Transverse colon (tissue), 4 donors: ENCODE data around the gene FATE1. TPM values are rescaled to one million over a fixed set of nuclear protein-coding genes. Genes with fewer than 3 reads are reported as not detected.

Source experiments
- DNase-seq: peaks from one replicate; pipeline ENCODE4 v3.0.0-alpha.2; 2019
- H3K27ac ChIP-seq, 4 donors: fragments of 200-600 bp; sonication (generic); 2 replicates each; pipeline ENCODE4 v1.5.1; 2016 to 2018; ENCODE audit warnings: inconsistent platforms in 4 of 4
- H3K27me3 ChIP-seq: fragments of 200-600 bp; sonication (generic); 2 replicates; pipeline ENCODE4 v1.5.1; 2017; ENCODE audit warnings: inconsistent platforms
- H3K36me3 ChIP-seq, 4 donors: fragments of 200-600 bp; sonication (generic); 2 replicates each; pipeline ENCODE4 v1.5.1; 2017 to 2019; ENCODE audit warnings: inconsistent platforms in 4 of 4
- H3K4me1 ChIP-seq, 4 donors: fragments of 200-600 bp; sonication (generic); 2 replicates each; pipeline ENCODE4 v1.5.1; 2017 to 2020; ENCODE audit warnings: inconsistent platforms in 4 of 4
- H3K4me3 ChIP-seq, 4 donors: fragments of 200-600 bp; sonication (generic); 1 replicate in 1 of 4; 2 replicates in 3 of 4; pipeline versions ENCODE4 v1.5.1 to v1.6.1; 2017 to 2019; ENCODE audit warnings: inconsistent platforms in 4 of 4
- H3K9me3 ChIP-seq, 2 donors: fragments of 200-600 bp; sonication (generic); 2 replicates each; pipeline ENCODE4 v1.5.1; 2017 to 2019; ENCODE audit warnings: inconsistent platforms in 2 of 2
- CTCF ChIP-seq, 5 experiments: fragments of 200-600 bp in 3 of 5; fragments of 450-650 bp in 2 of 5; sonication (generic) in 3 of 5; IDR thresholded peaks; 1 replicate in 2 of 5; 2 replicates in 3 of 5; pipeline ENCODE4 v1.5.1; 2016 to 2017; ENCODE audit warnings: antibody characterized with exemption in 5 of 5, inconsistent platforms in 3 of 5, mild to moderate bottlenecking in 2 of 5, moderate library complexity in 1 of 5
- EP300 ChIP-seq: sonication (generic); formaldehyde crosslinking; IDR thresholded peaks from one replicate; pipeline ENCODE4 v1.6.1; 2017; ENCODE audit warnings: antibody characterized with exemption, low read depth
- POLR2A ChIP-seq: fragments of 450-650 bp; IDR thresholded peaks from one replicate; pipeline ENCODE4 v1.6.1; 2016; ENCODE audit warnings: antibody characterized with exemption, mild to moderate bottlenecking, moderate library complexity
- POLR2AphosphoS5 ChIP-seq, 3 donors: sonication (generic); formaldehyde crosslinking; IDR thresholded peaks; one replicate each; pipeline ENCODE4 v1.6.1; 2016; ENCODE audit warnings: antibody characterized with exemption in 3 of 3
- WGBS, 2 donors: methylation state at CpG; one replicate each; pipeline ENCODE4 v1.1.5; 2018; ENCODE audit warnings: low coverage in 1 of 2; 5-methylcytosine and 5-hydroxymethylcytosine counted together
- in situ Hi-C, 4 donors: fragments of 200-750 bp; cut with MboI; loops; one replicate each; pipeline versions ENCODE4 v1.15.0 to v1.15.1; 2017; ENCODE audit warnings: low sequenced_read_pairs in 3 of 4, low pct_ligation_motif_present in 1 of 4, low pct_unique_long_range_greater_than_20kb in 1 of 4
- intact Hi-C: fragments of 100-400 bp; cut with DNase I; formaldehyde crosslinking; loops from one replicate; pipeline ENCODE4 v1.15.1; 2023; ENCODE audit warnings: low total_unique reads
- total RNA-seq, 4 donors: library from RNA; depleted of rRNA; stranded (reverse); fragments of >200 nt; gene quantifications; one replicate each; pipeline ENCODE4 v1.1.0, GENCODE V29; 2016

The FATE1 gene
- total RNA-seq, 4 donors from 2014 or later = not detected

GRCh38 chrX:151726751-151727150 lies 10.9 kb downstream of the FATE1 start:
- no peak for TF ChIP-seq EP300
- no peak for TF ChIP-seq POLR2AphosphoS5 (IDR thresholded peaks at IDR 0.05)
- no peak for TF ChIP-seq POLR2A
- no peak for TF ChIP-seq CTCF (IDR thresholded peaks at IDR 0.05)
- Histone ChIP-seq H3K4me3 (no peak overlapping the region), H3K9me3 (no peaks in the 10 kb centered on the region), H3K27ac (no peak overlapping the region), H3K27me3 (no peaks in the 10 kb centered on the region), H3K4me1 (no peaks in the 10 kb centered on the region), H3K36me3 (no peaks in the 10 kb centered on the region)
- in situ Hi-C loops = loop anchor here in 2 of 4 donors (25.0 kb wide), 2 partner anchors 911 to 1086 kb away; partner anchors contain the start of gene GABRQ (in 2 of the 2)
- WGBS, 2 donors = 77% methylated on average over 3 of the region's 5 CpGs; no CpG with 5 or more reads in 1 of the 2 donors
- intact Hi-C loops = no loop called here
- DNase-seq = no peak

- no peak for DNase-seq
- H3K4me3 ChIP-seq = no peak overlapping the region
- no peaks in the 10 kb centered on the region for H3K27me3 ChIP-seq
- in situ Hi-C loops = loop anchor here in 2 of 4 donors (25.0 kb wide), 2 partner anchors 910 to 1085 kb away; partner anchors contain the start of gene GABRQ (in 2 of the 2)
- H3K9me3 ChIP-seq = no peaks in the 10 kb centered on the region
- H3K27ac ChIP-seq = no peak overlapping the region
- H3K4me1 ChIP-seq = no peaks in the 10 kb centered on the region
- no peaks in the 10 kb centered on the region for H3K36me3 ChIP-seq
- intact Hi-C loops = no loop called here
- 83% methylated on average over 4 of the region's 4 CpGs; no CpG with 5 or more reads in 1 of the 2 donors for WGBS, 2 donors
- no peak for TF ChIP-seq POLR2AphosphoS5 (IDR thresholded peaks at IDR 0.05)
- no peak for TF ChIP-seq EP300
- no peak for TF ChIP-seq POLR2A
- TF ChIP-seq CTCF (IDR thresholded peaks at IDR 0.05) = no peak
These were observed 11.5 kb downstream of the FATE1 start for GRCh38 chrX:151727346-151727745.

- TF ChIP-seq POLR2AphosphoS5 (IDR thresholded peaks at IDR 0.05) = no peak
- TF ChIP-seq CTCF (IDR thresholded peaks at IDR 0.05) = no peak
- no peak for TF ChIP-seq EP300
- TF ChIP-seq POLR2A = no peak
- no peak overlapping the region for H3K27ac ChIP-seq
- 75% methylated on average over 4 of the region's 4 CpGs; no CpG with 5 or more reads in 1 of the 2 donors for whole genome bisulfite sequencing, 2 donors
- H3K36me3 ChIP-seq = no peaks in the 10 kb centered on the region
- H3K27me3 ChIP-seq = no peaks in the 10 kb centered on the region
- H3K4me3 ChIP-seq = no peak overlapping the region
- intact Hi-C loops = no loop called here
- in situ Hi-C loops = loop anchor here in 2 of 4 donors (25.0 kb wide), 2 partner anchors 908 to 1083 kb away; partner anchors contain the start of gene GABRQ (in 2 of the 2)
- no peak for DNase-seq
- no peaks in the 10 kb centered on the region for H3K9me3 ChIP-seq
- H3K4me1 ChIP-seq = no peaks in the 10 kb centered on the region
These were observed 13.4 kb downstream of the FATE1 start for GRCh38 chrX:151729056-151729725.

- Histone ChIP-seq H3K27me3 (no peaks in the 10 kb centered on the region), H3K9me3 (no peaks in the 10 kb centered on the region), H3K36me3 (no peaks in the 10 kb centered on the region), H3K4me1 (no peaks in the 10 kb centered on the region), H3K27ac (no peak within 1 kb of the TSS), H3K4me3 (no peak within 1 kb of the TSS)
- intact Hi-C loops (no loop called here), in situ Hi-C loops (loop anchor here in 2 of 4 donors (25.0 kb wide), 2 partner anchors 903 to 1078 kb away; partner anchors contain the start of gene GABRQ (in 2 of the 2))
- WGBS, 2 donors = 54% methylated on average over 4 of the region's 4 CpGs; no CpG with 5 or more reads in 1 of the 2 donors
- TF ChIP-seq POLR2AphosphoS5 (IDR thresholded peaks at IDR 0.05) = no peak
- DNase-seq = no peak
These were observed 18.6 kb downstream of the FATE1 start, which contains the start of gene CNGA2 for GRCh38 chrX:151734446-151734845. TSS of gene CNGA2 (plus strand) at chrX:151734746. CDS start at chrX:151738484, 3,738 bp downstream.
